Nephron progenitor cell (in vitro differentiated cells): Measurements from ENCODE around the gene ZDHHC7.
A peak's percentile ranks its signal among the peaks of the same experiment; 100 is the strongest.

ENCODE experiments used
- DNase-seq: peaks from one replicate; pipeline ENCODE4 v3.0.0; 2021
- H3K27ac Mint-ChIP-seq: 2 replicates; pipeline ENCODE4 v1.8.0; 2021; ENCODE audit warnings: mild to moderate bottlenecking, moderate library complexity, mixed read lengths
- H3K27me3 Mint-ChIP-seq: 2 replicates; pipeline ENCODE4 v1.8.0; 2021; ENCODE audit warnings: mild to moderate bottlenecking, low read depth, mixed read lengths; ENCODE audit not compliant: poor library complexity
- H3K36me3 Mint-ChIP-seq: 2 replicates; pipeline ENCODE4 v1.8.0; 2021; ENCODE audit warnings: low read depth, mixed read lengths
- H3K4me1 Mint-ChIP-seq: 2 replicates; pipeline ENCODE4 v1.8.0; 2021; ENCODE audit warnings: mixed read lengths
- H3K4me3 Mint-ChIP-seq: 2 replicates; pipeline ENCODE4 v1.8.0; 2021; ENCODE audit warnings: mild to moderate bottlenecking, moderate library complexity, mixed read lengths
- H3K9me3 Mint-ChIP-seq: 2 replicates; pipeline ENCODE4 v1.8.0; 2021; ENCODE audit warnings: mild to moderate bottlenecking, moderate library complexity, mixed read lengths
- TF ChIP-seq, protein P1 (sequence below): fragments of 200-600 bp; sonication (generic); IDR thresholded peaks from 2 replicates; pipeline ENCODE4 v1.5.0; 2021; ENCODE audit warnings: antibody characterized with exemption

Gene ZDHHC7

GRCh38 chr16:85018529-85019236, 7.3 kb upstream of the ZDHHC7 start:
- peaks cover 7% of the 10 kb centered on the region for H3K9me3 Mint-ChIP-seq
- peaks cover 8% of the 10 kb centered on the region for H3K4me1 Mint-ChIP-seq
- no peak overlapping the region for H3K27ac Mint-ChIP-seq
- no peak overlapping the region for H3K4me3 Mint-ChIP-seq
- DNase-seq = no peak
- TF ChIP-seq, protein P1, sequence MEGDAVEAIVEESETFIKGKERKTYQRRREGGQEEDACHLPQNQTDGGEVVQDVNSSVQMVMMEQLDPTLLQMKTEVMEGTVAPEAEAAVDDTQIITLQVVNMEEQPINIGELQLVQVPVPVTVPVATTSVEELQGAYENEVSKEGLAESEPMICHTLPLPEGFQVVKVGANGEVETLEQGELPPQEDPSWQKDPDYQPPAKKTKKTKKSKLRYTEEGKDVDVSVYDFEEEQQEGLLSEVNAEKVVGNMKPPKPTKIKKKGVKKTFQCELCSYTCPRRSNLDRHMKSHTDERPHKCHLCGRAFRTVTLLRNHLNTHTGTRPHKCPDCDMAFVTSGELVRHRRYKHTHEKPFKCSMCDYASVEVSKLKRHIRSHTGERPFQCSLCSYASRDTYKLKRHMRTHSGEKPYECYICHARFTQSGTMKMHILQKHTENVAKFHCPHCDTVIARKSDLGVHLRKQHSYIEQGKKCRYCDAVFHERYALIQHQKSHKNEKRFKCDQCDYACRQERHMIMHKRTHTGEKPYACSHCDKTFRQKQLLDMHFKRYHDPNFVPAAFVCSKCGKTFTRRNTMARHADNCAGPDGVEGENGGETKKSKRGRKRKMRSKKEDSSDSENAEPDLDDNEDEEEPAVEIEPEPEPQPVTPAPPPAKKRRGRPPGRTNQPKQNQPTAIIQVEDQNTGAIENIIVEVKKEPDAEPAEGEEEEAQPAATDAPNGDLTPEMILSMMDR = no peak
- peaks cover 44% of the 10 kb centered on the region for H3K27me3 Mint-ChIP-seq
- no peaks in the 10 kb centered on the region for H3K36me3 Mint-ChIP-seq

DNA sequence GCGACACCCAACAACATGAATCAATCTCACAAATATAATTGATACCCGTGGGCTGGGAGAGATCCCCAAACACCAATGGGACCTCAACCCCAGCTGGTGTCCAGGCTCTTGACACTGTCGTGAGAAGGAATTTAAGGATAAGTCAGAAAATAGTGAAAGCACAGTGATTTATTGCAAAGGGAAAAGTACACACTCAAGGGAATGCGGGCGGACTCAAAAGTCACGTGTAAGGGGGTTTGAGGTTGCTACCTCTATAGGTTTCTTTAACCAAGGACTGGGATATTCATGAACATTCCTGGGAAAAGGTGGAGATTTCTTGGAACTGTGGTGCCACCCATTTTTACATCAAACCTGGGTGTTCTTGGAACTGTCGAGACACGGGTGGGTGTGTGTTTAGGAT, 6.3 kb upstream of the ZDHHC7 start:
- Mint-ChIP-seq H3K4me1 (peaks cover 8% of the 10 kb centered on the region), H3K27me3 (peaks cover 43% of the 10 kb centered on the region), H3K4me3 (no peak overlapping the region), H3K27ac (no peak overlapping the region), H3K9me3 (peaks cover 6% of the 10 kb centered on the region), H3K36me3 (no peaks in the 10 kb centered on the region)
- no peak for DNase-seq
- TF ChIP-seq, protein P1 = no peak

DNA sequence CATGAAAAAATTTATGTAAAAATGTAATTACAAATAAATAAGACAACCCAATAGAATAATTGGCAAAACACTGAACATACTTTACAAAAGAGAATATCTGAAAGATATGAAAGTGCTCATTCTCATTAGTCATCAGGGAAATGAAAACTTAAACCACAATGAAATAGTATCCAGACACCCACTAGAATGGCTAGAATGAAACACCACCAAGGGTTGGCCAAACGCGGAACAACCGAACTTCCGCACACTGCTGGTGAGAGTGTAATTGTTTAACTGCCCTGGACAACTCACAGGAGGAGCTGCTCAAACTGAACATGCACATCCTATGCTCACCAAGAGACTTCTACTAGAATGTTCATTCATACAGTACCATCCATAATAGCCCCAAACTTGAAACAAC, 5.8 kb upstream of the ZDHHC7 start:
- Mint-ChIP-seq H3K36me3 (no peaks in the 10 kb centered on the region), H3K4me3 (no peak overlapping the region), H3K27me3 (peaks cover 43% of the 10 kb centered on the region), H3K27ac (no peak overlapping the region), H3K9me3 (peaks cover 4% of the 10 kb centered on the region), H3K4me1 (peaks cover 11% of the 10 kb centered on the region)
- TF ChIP-seq, protein P1 = no peak
- no peak for DNase-seq

GRCh38 chr16:85015481-85016187, 4.3 kb upstream of the ZDHHC7 start:
- Mint-ChIP-seq H3K4me1 (peaks cover 21% of the 10 kb centered on the region), H3K4me3 (no peak overlapping the region), H3K27me3 (peaks cover 44% of the 10 kb centered on the region), H3K9me3 (peaks cover 4% of the 10 kb centered on the region), H3K36me3 (no peaks in the 10 kb centered on the region), H3K27ac (no peak overlapping the region)
- TF ChIP-seq, protein P1 = no peak
- DNase-seq = no peak

DNA sequence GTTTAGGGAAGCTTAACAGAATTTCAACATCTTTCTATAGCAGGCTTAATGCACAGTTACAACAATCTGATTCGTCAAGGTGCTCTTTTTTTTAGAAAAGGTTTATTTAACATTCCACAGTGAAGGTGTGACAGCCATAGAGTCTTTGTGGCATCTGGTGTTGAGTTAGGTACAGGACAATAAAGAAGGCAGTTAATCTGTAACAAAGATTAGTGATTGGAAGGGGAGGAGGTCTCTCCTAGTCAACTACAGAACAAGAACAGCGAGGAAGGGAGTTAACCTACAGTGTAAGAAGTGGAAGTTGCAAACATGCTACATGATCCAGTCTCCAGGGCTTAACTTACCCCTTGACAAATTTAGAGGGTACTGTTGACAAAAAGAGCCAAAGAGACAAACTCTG, 3.0 kb upstream of the ZDHHC7 start:
- no peak overlapping the region for H3K4me3 Mint-ChIP-seq
- H3K36me3 Mint-ChIP-seq = no peaks in the 10 kb centered on the region
- TF ChIP-seq, protein P1 = no peak
- H3K27ac Mint-ChIP-seq = peak overlapping the region; percentile 5
- H3K4me1 Mint-ChIP-seq = peaks cover 33% of the 10 kb centered on the region
- no peak for DNase-seq
- peaks cover 32% of the 10 kb centered on the region for H3K27me3 Mint-ChIP-seq
- no peaks in the 10 kb centered on the region for H3K9me3 Mint-ChIP-seq

DNA sequence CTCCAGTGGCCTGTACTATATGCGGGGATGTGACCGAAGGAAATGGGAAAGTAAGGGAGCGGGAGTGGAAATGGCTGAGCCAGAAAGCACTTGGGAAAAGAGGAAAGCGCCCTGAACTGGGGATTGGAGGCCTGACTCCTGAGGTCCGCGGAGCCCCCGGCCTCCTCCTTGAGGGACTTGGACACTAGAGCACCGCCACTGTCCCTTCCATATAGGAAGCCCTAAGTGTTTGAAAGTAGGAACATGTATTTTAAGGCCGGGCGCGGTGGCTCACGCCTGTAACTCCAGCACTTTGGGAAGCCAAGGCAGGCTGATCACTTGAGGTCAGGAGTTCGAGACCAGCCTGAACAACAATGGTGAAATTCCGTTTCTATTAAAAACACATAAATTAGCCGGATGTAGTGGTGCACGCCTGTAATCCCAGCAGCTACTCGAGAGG, 530 bp upstream of the ZDHHC7 start:
- H3K27me3 Mint-ChIP-seq = peaks cover 11% of the 10 kb centered on the region
- H3K36me3 Mint-ChIP-seq = peaks cover 5% of the 10 kb centered on the region
- H3K4me3 Mint-ChIP-seq = peak overlapping the region; percentile 93
- H3K4me1 Mint-ChIP-seq = peaks cover 55% of the 10 kb centered on the region
- H3K27ac Mint-ChIP-seq = peak overlapping the region; percentile 99
- no peaks in the 10 kb centered on the region for H3K9me3 Mint-ChIP-seq
- TF ChIP-seq, protein P1 = no peak
- DNase-seq = no peak
